DOHH2 (cell line): ENCODE data around the gene NUP62.

Experiments used
- H3F3A ChIP-seq: fragments of 200-600 bp; sonication (generic), shearing (Covaris generic); 2 replicates; pipeline ENCODE4 v1.6.0; 2016; ENCODE audit warnings: antibody characterized with exemption, mild to moderate bottlenecking; ENCODE audit not compliant: control insufficient read depth, insufficient read depth
- H3K27ac ChIP-seq: fragments of 200-600 bp; sonication (generic); 2 replicates; pipeline ENCODE4 v1.5.1; 2014; ENCODE audit warnings: low read depth, mild to moderate bottlenecking, low read length, moderate library complexity
- H3K27me3 ChIP-seq: fragments of 200-600 bp; sonication (generic); 2 replicates; pipeline ENCODE4 v1.6.1; 2014; ENCODE audit warnings: mild to moderate bottlenecking, low read length, mixed read lengths; ENCODE audit not compliant: control insufficient read depth
- H3K36me3 ChIP-seq: fragments of 200-600 bp; sonication (generic); 2 replicates; pipeline ENCODE4 v1.6.1; 2014; ENCODE audit warnings: mild to moderate bottlenecking, low read length, moderate library complexity, mixed read lengths; ENCODE audit not compliant: control insufficient read depth
- H3K4me1 ChIP-seq: fragments of 200-600 bp; sonication (generic); 2 replicates; pipeline ENCODE4 v1.6.1; 2014; ENCODE audit warnings: mild to moderate bottlenecking, low read length, mixed read lengths; ENCODE audit not compliant: control insufficient read depth
- H3K4me2 ChIP-seq: fragments of 200-600 bp; sonication (generic); 2 replicates; pipeline ENCODE4 v1.6.0; 2014; ENCODE audit warnings: mild to moderate bottlenecking, low read length, moderate library complexity
- H3K4me3 ChIP-seq: fragments of 200-600 bp; sonication (generic); 2 replicates; pipeline ENCODE4 v1.5.1; 2014; ENCODE audit warnings: mild to moderate bottlenecking, low read length, mixed read lengths
- H3K79me2 ChIP-seq: fragments of 200-600 bp; sonication (generic); 2 replicates; pipeline ENCODE4 v1.6.1; 2014; ENCODE audit warnings: mild to moderate bottlenecking, low read length, mixed read lengths; ENCODE audit not compliant: control insufficient read depth
- H3K9me2 ChIP-seq: fragments of 200-600 bp; sonication (generic); replicated peaks from 2 replicates; pipeline ENCODE4 v1.6.1; 2014; ENCODE audit warnings: mild to moderate bottlenecking, low read length, mixed read lengths; ENCODE audit not compliant: control insufficient read depth
- H3K9me3 ChIP-seq: fragments of 200-600 bp; sonication (generic); 2 replicates; pipeline ENCODE4 v1.6.1; 2014; ENCODE audit warnings: antibody characterized with exemption, low read length, mixed read lengths; ENCODE audit not compliant: control insufficient read depth, insufficient read depth
- H4K20me1 ChIP-seq: fragments of 200-600 bp; sonication (generic); 2 replicates; pipeline ENCODE4 v1.6.0; 2014; ENCODE audit warnings: low read depth, mild to moderate bottlenecking, antibody characterized with exemption, low read length, moderate library complexity; ENCODE audit not compliant: control insufficient read depth, insufficient read depth
- EZH2phosphoT487 ChIP-seq: fragments of 200-600 bp; sonication (generic); IDR thresholded peaks from 2 replicates; pipeline ENCODE4 v1.6.1; 2017; ENCODE audit warnings: borderline replicate concordance, mild to moderate bottlenecking, antibody characterized with exemption, low read length, moderate library complexity, mixed read lengths
- TF ChIP-seq, protein P1 (sequence below): fragments of 200-600 bp; sonication (generic); IDR thresholded peaks from one replicate; pipeline ENCODE4 v1.5.1; 2014; ENCODE audit warnings: antibody characterized with exemption, mild to moderate bottlenecking, low read depth, low read length; ENCODE audit not compliant: poor library complexity, severe bottlenecking

The NUP62 gene

DNA sequence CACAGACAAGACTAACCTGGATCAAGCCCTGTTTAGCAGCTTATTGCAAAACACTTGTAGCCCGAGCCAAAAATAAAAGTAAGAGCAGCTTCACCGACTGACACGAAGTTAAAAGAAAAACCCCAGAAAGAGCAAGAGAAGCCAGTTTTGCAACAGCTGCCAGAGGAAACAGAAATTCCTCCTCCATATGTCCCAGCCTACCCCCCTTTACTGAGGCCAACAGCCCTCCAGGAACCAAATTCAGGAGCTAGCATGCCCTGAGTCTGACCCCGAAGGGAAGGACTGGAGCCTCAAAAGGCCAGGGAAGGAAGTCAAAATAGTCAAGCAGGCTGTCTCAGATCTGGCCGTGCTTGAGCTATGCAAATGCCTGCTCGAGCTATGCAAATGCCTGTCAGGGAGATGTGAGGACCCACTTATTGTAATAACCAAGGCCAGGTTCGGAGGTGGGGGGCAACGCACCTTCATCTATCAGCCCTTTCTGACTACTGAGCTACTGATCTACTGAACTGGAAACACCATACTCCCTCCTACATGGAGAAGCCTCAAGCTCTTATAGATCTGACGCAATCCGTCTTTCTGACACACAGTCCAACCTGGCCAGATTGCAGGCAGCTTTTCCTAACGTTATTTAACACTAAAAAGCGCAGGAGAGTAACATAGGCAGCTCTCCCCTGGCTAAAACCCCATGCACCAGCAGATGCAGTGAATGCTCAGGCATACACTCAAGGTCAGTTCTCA lies 25.0 kb upstream of the NUP62 start:
- H3K27ac ChIP-seq = no peak overlapping the region
- peak overlapping the region; percentile 21; the same call in 1 of the 2 replicates for H3K4me2 ChIP-seq
- no peaks in the 10 kb centered on the region for H4K20me1 ChIP-seq
- no peaks in the 10 kb centered on the region for H3K36me3 ChIP-seq
- peaks cover 14% of the 10 kb centered on the region; the same call in 1 of the 2 replicates for H3K27me3 ChIP-seq
- H3K4me1 ChIP-seq = peaks cover 14% of the 10 kb centered on the region
- H3K4me3 ChIP-seq = no peak overlapping the region
- TF ChIP-seq, protein P1, sequence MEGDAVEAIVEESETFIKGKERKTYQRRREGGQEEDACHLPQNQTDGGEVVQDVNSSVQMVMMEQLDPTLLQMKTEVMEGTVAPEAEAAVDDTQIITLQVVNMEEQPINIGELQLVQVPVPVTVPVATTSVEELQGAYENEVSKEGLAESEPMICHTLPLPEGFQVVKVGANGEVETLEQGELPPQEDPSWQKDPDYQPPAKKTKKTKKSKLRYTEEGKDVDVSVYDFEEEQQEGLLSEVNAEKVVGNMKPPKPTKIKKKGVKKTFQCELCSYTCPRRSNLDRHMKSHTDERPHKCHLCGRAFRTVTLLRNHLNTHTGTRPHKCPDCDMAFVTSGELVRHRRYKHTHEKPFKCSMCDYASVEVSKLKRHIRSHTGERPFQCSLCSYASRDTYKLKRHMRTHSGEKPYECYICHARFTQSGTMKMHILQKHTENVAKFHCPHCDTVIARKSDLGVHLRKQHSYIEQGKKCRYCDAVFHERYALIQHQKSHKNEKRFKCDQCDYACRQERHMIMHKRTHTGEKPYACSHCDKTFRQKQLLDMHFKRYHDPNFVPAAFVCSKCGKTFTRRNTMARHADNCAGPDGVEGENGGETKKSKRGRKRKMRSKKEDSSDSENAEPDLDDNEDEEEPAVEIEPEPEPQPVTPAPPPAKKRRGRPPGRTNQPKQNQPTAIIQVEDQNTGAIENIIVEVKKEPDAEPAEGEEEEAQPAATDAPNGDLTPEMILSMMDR = no peak
- TF ChIP-seq EZH2phosphoT487 = no peak
- H3F3A ChIP-seq = no peaks in the 10 kb centered on the region
- no peaks in the 10 kb centered on the region for H3K79me2 ChIP-seq
- no peaks in the 10 kb centered on the region for H3K9me3 ChIP-seq
- H3K9me2 ChIP-seq = no peaks in the 10 kb centered on the region

DNA sequence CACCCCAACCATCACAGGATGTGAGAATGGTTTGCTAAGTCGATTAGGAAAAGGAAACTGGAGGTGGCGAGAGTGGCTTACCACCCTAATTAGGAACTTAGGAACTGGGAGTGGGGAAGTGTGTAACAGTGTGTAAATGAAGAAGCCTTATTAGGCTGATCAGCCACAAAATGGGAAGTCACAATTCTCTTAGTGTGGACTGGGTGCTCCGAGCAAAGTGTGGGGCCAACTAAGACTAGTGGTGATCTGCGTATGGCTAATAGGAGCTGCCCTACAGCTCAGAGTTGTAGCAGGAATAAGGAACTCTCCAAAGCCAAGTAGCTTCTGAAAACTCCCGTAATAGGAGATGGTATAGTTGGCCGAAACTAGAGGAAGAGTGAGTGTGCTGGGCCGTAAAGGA lies 24.1 kb upstream of the NUP62 start:
- no peak overlapping the region for H3K4me2 ChIP-seq
- H3K27ac ChIP-seq = no peak overlapping the region
- H3K9me2 ChIP-seq = no peaks in the 10 kb centered on the region
- TF ChIP-seq, protein P1 = no peak
- no peaks in the 10 kb centered on the region for H3F3A ChIP-seq
- H3K9me3 ChIP-seq = no peaks in the 10 kb centered on the region
- no peak overlapping the region for H3K4me3 ChIP-seq
- peaks cover 14% of the 10 kb centered on the region for H3K4me1 ChIP-seq
- H4K20me1 ChIP-seq = no peaks in the 10 kb centered on the region
- peaks cover 14% of the 10 kb centered on the region; the same call in 1 of the 2 replicates for H3K27me3 ChIP-seq
- no peaks in the 10 kb centered on the region for H3K36me3 ChIP-seq
- H3K79me2 ChIP-seq = no peaks in the 10 kb centered on the region

DNA sequence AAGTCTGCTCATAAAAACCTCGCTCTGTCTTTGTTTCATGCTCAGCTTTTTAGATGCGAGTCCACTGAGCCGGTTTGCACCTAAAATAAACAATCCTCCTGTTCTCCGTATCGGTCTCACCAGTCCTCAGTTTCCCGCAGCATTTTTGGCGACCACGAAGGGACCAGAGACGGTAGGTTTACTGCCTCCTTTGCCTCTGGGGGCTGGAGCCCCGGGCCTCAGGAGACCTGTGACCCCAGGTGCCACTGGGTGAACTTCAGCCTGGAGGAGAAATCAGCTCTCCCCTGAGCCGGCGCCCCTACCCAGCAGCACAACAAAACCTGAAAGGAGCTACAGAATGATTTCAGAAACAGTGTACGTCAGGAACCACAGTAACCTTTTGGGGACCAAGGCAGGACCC lies 23.6 kb upstream of the NUP62 start:
- H3K79me2 ChIP-seq = no peaks in the 10 kb centered on the region
- peaks cover 14% of the 10 kb centered on the region for H3K4me1 ChIP-seq
- H3K9me3 ChIP-seq = no peaks in the 10 kb centered on the region
- no peaks in the 10 kb centered on the region for H4K20me1 ChIP-seq
- H3K27ac ChIP-seq = no peak overlapping the region
- H3K27me3 ChIP-seq = peaks cover 14% of the 10 kb centered on the region; the same call in 1 of the 2 replicates
- H3F3A ChIP-seq = no peaks in the 10 kb centered on the region
- H3K36me3 ChIP-seq = no peaks in the 10 kb centered on the region
- no peaks in the 10 kb centered on the region for H3K9me2 ChIP-seq
- no peak overlapping the region for H3K4me2 ChIP-seq
- TF ChIP-seq, protein P1 = no peak
- TF ChIP-seq EZH2phosphoT487 = no peak
- H3K4me3 ChIP-seq = no peak overlapping the region
